HG02943 (cell line): ENCODE data around the gene OLR1.
"Not testable (repeated sequence)": the region's sequence is repeated elsewhere in the genome, so short reads cannot be mapped to it uniquely, and the experiment has no call there.

Experiments
- ATAC-seq: cut with Tn5 transposase; IDR thresholded peaks from one replicate; pipeline ENCODE4 v1.9.1; 2021; ENCODE audit warnings: mild to moderate bottlenecking, low read depth, moderate library complexity; ENCODE audit not compliant: unreplicated experiment

OLR1 gene

DNA sequence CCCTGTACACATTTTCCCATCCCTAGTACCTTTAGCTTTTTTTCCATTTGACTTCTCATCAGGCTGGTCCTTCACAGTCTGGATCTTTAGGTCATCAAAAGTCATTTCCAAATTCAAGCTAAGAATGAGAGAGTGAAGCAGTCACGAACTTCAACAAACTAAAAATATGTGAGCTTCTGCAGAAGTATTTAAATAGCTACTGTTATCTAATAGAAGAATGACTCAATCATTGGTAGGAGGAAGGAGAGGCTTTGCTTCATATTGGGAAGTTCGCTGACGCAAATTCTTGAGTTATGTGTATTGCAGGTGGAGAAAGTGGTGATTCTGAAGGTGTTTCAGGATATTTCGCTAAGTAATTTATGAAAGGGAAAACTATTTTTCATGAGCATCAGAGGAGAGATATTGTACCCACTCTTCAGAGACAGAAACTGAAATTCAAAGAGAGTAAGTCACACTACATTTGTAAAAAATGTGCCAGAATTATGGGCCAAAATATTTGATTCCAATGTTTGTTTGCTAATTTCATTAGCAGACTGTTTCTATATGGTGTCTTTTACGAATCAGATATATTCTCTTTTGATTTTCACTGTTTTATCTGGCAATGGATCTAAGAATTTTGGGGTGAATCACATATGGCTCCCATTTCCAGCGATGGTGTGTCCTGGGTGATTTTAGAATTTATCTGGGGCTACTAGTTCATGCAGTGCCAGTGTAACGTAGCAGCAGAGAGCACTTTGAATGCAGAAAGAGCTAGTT, at the start of gene OLR1:
Gene OLR1 (minus strand): TSS at position 160 of the 756 bp plus-strand sequence. CDS start 55 bp downstream, at position 105.
- no peak for ATAC-seq

DNA sequence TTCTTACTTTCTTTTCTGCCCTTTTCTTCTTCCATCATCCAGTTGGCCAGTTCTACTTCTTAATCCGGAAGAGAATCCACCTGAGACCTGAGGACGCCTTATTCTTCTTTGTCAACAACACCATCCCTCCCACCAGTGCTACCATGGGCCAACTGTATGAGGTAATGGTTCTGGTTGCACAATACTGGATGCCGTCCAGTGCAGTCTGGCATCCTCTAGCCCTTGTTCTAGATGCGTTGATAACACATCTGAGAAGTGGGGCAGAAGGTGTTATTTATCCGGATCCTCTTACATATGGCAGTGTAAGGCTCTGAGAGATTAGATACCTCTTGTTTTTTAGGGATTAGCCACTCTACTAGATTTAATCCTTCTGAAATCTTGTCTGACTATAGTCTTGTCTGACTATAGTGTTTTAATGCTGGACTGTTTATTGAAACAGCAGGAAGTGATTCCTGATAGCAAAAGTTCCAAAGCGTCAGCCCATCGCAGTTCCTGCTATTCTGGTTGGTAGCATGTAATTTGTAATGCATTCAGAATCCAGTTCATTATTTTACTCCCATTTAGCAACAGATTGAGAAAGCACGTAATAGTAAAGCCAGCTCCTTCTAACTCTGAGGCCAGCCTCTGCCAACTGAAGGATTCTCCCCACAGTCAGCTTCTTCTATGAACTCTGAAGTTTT, 48.6 kb upstream of the OLR1 start:
- ATAC-seq, result no peak

DNA sequence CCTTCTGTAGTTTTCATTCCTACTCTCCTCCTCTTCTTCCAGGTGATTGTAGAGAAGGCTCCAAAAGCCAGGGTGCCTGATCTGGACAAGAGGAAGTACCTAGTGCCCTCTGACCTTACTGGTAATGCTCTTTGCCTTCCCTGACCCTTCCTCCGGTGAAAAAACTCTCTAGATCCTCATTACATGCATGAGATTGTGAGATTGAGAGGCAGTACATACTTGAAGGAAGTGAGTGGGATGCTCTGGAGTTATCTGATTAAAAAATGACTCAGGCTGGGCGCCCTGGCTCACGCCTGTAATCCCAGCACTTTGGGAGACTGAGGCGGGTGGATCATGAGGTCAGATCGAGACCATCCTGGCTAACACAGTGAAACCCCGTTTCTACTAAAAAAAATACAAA, 46.1 kb upstream of the OLR1 start:
- no peak for ATAC-seq

DNA sequence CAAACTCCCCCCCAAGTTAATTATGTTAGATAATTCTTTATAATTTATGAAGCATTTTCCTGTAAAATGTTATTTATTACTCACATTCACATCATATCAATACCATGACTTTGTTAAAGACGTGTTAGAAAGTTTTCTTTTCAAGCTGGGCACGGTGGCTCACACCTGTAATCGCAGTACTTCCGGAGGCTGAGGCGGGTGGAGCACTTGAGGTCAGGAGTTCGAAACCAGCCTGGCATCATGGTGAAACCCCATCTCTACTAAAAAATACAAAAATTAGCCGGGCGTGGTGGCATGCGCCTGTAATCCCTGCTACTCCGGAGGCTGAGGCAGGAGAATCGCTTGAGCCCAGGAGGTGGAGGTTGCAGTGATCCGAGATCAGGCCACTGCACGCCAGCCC, 44.0 kb upstream of the OLR1 start:
- not testable (repeated sequence) for ATAC-seq

DNA sequence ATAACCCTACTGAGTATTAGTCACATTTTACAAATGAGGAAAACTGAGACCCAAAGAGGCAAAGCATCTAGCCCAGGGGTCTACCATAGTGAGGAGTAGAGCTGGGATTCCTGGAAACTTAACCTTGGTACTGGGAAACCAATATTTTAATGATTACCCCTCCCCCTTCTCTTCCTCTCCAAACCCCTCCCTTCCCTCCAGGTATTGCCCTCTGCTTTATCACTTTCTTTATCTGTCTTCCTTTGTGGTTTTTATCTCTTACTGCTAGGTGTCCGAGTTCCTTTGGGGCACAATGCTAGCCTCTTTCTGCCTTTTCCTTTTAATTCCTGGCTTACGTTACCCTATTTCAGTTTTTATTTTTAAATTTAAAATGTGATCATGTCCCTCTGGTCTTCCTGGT, 43.5 kb upstream of the OLR1 start:
- no peak for ATAC-seq

DNA sequence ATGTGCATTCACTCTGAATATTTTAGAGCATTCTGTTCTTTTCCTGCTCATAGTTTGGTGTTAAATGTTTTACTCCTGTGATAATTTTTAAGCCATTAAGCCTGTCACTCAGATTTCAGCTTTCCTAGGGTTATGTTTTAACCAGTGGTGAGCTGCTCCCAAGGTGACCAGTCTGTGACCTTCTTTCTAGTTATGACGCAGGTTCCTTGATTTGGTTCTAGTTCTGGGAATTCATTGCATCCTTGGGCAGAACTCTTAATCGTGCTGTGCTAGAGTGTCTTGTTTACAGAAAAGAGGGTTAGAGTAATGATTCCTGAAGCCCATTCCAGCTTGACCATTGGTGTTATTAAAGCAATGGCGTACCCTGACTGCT, 42.9 kb upstream of the OLR1 start:
- no peak for ATAC-seq

DNA sequence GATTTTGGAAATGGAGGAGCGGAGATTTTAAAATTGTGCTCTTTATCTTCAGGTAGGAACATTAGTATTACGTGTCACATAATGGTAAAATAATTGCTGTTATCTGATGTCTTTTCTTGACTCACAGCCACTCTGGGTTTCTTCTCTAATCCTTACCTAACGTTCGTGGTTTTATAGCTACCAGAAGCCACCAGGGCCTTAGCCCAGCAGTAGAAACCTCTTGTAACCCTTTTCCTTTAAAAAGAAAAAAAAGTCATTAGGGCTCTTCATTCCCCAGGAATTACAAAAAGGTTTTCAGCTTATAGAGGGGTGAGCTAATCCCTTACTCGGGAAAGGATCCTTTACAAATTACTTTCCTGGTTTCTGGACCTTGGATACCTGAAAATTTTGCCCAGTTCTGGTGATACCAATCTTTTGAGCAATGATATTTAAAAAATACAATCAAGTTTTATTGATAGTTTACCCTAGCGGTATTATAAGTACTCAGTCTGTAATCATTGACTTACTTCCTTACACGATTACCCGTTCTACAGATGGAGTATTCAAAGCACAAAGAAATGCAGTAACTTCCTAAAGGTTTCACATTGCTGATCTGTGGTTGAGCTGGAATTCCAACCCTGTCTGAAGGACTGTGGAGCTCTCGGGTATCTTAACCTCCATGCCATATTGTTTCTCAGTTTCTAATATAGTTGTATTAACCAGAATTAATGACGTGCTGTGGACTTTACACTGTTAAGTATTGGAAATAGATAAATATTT, 42.4 kb upstream of the OLR1 start:
- no peak for ATAC-seq

DNA sequence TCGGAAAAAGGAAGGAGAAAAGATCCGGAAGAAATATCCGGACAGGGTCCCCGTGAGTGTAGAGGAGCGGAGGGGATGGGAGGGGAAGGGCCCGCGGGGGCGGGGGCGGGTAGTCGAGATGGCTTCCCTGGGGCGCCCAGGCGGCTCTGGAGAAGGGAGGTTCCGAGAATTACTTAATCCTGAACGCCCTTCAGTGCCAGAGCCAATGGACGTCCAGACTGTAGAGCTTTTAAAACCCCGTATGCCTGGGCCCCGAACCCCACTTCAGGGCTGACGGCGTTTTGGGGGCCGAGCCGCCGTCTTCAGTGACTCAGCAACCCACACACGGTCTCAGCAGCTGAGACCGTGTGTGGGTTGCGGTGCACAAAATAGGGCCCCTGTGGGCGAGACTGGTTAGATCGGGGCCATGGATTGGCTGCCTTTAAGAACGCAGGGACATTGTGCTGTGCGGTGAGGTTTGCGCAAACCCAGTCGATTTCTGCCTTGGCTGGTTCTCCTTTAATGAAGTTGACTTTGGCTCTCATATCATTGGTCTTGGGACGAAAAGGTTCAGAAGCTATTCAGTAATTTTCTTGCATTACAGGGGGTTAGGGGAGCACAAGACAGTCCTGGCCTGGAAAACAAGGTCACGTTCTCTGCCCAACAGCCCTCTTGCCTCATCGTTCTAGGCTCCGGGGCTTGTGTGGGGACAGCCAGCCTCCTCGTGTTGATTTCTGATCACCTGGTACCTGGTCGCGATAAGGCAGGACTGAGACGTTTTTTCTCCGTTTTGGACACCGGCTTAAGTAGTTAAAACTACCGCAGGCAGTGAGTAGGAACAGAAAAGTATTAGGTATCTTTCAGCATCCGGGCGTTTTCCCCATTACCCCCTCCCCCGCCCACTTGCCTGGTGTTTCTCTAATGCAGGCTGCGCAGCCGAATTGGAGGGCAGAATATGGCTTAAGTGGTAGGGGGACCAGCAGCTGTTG, 41.5 kb upstream of the OLR1 start:
- peak; percentile 48 for ATAC-seq

DNA sequence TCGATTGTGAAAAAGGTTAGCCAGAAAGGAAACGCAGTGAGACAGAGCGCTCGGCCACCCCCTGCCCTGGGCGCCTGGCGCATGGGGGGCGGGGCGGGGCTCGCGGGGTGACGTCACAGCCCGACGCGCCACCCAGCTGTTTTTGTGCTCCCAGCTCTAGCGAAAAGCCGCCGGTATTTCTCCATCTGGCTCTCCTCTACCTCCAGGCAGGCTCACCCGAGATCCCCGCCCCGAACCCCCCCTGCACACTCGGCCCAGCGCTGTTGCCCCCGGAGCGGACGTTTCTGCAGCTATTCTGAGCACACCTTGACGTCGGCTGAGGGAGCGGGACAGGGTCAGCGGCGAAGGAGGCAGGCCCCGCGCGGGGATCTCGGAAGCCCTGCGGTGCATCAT, 40.8 kb upstream of the OLR1 start, which contains the start of gene GABARAPL1:
Gene GABARAPL1 (plus strand): TSS at position 139 of the 393 bp plus-strand sequence. CDS start 253 bp downstream, at position 392.
- ATAC-seq, result peak; percentile 58

DNA sequence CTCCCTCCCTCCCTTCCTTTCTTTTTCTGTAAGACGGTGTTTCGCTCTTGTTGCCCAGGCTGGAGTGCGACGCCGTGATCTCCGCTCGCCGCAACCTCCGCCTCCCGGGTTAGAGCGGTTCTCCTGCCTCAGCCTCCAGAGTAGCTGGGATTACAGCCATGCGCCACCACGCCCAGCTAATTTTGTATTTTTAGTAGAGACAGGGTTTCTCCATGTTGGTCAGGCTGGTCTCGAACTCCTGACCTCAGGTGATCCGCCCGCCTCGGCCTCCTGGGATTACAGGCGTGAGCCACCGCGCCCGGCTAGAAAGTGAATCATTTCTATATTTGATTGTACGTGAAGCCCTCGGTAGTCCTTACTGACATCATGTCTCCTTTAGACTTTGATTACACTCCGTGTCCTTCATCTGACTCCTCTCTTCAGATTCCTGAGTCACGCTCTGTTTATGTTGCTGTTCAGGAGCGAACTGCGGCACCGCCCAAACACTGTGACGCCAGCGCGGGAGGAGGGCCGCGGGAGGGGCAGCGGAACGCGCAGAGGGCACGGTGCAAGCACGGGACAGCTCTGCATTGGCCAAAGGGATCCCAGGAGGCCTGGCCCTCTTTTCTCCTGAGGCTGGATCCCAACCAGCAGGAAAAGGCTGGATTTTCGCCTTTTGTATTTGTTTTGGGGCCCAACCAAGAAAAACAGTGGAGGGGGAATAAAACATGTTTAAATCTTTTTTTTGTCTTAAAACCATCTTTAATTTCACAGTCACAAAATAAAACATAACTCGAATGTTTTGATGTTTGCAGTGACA, 40.2 kb upstream of the OLR1 start:
- ATAC-seq, result no peak

DNA sequence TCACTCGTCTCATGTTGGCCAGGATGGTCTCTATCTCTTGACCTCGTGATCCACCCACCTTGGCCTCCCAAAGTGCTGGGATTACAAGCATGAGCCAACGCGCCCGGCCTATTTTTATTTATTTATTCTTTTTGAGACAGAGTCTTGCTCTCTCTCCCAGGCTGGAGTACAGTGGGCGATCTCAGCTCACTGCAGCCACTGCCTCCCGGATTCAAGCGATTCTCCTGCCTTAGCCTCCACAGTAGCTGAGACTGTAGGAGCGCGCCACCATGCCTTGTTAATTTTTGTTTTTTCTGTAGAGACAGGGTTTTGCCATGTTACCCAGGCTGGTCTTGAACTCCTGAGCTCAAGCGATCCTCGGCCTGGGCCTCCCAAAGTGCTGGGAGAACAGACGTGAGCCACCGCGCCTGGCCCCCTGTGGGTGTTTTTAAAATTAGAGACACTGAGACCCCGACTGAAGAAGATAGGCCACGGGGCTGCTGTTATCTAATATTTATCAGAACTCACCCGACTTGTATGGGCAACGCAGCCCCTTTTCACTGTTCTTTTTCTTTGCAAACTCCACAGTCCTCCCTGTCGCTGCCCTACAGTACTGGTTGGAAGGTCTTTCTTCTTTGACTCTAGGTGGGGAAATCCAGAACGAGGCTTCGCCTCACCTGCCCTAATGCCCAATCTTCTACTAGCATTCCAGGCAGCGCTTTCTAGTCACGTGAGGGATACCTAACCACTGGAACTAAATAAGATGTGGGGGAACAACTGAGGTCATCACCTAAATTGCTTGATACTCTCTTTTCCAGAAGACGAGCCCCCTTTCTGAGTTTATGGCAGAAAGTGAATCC, 39.4 kb upstream of the OLR1 start:
- no peak for ATAC-seq

DNA sequence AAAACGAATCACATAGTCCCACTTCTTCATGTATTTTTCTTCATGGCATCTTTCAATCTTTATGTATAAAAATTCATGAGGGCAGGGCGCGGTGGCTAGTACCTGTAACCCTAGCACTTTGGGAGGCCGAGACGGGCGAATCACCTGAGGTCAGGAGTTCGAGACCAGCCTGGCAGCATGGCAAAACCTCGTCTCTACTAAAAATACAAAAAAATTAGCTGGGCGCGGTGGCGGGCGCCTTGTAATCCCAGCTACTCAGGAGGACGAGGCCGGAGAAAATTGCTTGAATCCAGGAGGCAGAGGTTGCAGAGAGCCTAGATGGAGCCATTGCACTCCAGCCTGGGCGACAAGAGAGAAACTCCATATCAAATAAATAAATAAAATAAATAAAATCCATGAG, 38.3 kb upstream of the OLR1 start:
- ATAC-seq, result no peak

DNA sequence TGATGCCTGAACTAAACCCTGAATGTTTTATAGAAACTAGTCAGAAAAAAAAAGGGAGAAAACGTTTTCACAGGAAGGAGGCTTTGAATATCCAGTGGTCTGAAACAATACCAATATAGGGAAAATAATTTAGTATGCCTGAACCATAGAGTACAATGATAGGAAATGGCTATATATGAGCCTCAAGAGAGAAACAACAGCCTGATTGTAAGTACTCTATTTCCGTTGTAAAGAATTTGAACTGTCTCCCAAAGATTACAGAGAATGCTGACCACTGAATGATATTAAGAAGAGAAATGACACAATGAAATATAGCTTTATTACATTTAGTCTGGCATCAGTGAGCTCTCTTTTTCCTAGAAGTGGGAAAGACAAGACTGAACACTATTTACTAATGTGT, 35.2 kb upstream of the OLR1 start:
- ATAC-seq, result no peak

DNA sequence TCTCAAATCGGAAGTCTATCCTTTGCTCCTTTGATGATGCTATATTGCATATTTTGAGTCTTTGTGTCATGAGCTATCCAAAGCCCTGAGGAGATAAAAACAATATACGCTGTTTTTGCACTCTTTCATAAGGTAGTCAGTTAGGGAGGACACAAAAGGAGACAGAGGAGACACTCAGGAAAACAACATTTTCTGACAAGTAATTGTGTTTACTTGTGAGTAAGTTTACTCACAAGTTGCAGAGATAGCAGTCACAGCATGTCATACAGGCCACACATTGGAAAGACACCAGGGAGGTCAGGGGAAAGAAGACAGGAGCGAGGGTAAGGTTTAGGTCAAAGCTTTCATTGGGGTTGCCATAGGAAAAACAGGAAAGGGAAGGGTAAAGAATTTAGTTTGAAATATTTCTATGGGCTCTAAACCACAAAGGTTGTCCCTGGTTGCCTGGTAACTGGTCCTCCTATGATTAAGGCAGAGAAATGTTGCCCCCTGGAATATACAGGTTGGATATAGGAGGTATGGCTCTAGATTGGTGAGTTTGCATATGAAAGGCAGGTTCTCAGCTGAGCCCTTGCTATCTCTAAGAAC, 33.4 kb upstream of the OLR1 start:
- no peak for ATAC-seq

DNA sequence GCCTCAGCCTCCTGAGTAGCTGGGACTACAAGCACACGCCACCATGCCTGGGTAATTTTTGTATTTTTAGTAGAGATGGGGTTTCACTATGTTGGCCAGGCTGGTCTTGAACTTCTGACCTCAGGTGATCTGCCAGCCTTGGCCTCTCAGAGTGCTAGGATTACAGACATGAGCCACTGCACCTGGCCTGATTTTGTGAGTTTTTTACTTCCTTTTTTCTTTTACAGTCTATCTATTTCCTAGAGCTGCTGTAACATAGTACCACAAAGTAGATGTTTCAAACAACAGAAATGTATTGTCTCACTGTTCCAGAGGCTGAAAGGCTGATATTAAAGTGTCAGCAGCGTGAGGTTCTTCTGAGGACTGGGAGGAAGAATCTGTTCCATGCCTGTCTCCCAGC, 32.6 kb upstream of the OLR1 start:
- not testable (repeated sequence) for ATAC-seq

DNA sequence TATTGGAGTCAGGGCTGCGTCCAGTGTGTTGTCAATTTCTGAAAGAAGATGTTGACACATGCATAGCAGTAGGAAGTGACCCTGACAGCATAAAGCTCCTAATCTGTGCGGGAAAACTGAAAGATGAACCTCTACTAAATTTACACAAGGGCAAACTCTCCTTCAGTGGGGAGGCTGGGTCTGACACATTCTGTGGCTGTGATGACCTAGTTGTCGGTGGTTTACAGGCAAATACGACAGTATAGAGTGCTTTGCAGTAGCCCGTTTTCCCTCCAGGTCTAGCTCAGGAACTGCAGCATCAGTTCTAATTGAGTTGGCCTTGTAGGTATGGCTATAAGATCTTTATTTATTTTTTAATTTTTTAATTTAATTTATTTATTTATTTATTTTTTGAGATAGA, 25.9 kb upstream of the OLR1 start:
- no peak for ATAC-seq

DNA sequence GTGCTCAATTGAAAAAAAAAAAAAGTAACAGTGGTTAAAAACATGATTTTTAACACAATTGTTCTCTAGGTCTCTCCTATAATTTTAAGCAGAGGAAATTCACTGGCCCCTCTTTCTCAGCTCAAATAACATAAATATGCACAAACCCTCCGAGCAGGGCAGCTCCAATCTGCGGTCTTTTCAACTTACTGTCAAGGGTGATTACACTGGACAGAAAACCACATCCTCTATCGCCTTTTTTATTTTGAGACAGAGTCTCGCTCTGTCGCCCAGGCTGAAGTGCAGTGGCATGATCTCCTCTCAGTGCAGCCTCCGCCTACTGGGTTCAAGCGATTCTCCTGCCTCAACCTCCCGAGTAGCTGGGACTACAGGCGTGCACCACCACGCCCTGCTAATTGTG, 24.3 kb upstream of the OLR1 start:
- ATAC-seq, result no peak

DNA sequence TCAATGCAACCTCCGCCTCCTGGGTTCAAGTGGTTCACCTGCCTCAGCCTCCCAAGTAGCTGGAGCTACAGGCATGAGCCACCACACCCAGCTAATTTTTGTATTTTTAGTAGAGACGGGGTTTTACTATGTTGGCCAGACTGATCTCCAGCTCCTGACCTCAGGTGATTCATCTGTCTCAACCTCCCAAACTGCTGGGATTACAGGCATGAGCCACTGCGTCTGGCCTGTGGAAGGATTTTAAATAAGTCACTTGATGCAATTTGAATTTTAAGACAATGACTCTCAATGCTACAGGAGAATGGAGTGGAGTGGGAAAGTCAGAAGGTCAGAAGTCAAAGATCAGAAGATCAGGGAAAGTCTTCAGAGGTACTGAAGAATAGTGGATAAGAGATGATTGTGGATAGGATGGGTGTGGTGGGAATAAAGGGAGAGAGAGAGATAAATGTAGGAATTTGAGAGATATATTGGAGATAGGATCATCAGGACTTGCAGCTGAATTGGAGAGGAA, 22.3 kb upstream of the OLR1 start:
- no peak for ATAC-seq
